ENCODE measurements around the gene KCNG2.

DNA sequence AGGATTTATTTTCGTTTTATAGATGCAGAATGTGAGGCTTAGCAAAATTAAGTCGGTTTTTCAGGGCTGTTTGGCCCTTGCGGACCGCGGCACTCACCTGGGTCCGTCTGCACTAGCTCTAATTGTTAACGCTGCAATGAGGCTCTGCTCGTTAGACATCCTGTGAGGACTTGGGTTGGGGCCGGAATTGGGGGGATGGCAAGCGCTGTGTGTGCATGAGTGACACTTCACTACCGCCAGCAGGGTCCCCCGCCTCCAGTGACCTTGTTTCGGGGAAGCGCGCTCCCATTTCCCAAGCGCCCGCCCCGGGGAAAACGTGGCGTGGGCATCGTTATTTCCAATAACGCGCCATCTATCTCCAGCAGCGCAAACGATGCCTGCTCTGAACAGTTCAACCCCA, 54.2 kb downstream of the KCNG2 start:
- TF ChIP-seq, protein P1, sequence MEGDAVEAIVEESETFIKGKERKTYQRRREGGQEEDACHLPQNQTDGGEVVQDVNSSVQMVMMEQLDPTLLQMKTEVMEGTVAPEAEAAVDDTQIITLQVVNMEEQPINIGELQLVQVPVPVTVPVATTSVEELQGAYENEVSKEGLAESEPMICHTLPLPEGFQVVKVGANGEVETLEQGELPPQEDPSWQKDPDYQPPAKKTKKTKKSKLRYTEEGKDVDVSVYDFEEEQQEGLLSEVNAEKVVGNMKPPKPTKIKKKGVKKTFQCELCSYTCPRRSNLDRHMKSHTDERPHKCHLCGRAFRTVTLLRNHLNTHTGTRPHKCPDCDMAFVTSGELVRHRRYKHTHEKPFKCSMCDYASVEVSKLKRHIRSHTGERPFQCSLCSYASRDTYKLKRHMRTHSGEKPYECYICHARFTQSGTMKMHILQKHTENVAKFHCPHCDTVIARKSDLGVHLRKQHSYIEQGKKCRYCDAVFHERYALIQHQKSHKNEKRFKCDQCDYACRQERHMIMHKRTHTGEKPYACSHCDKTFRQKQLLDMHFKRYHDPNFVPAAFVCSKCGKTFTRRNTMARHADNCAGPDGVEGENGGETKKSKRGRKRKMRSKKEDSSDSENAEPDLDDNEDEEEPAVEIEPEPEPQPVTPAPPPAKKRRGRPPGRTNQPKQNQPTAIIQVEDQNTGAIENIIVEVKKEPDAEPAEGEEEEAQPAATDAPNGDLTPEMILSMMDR (conservative IDR thresholded peaks at IDR 0.05; ENCODE audit: low read length), result no peak
- TF ChIP-seq EZH2phosphoT487 (IDR thresholded peaks at IDR 0.05; ENCODE audit: borderline replicate concordance), result no peak

Data from Loucy (cell line).